GM18502 (cell line): ENCODE measurements around the gene KIAA0040.
A peak's percentile ranks its signal among the peaks of the same experiment; 100 is the strongest.

Experiments
- ATAC-seq: cut with Tn5 transposase; IDR thresholded peaks from one replicate; pipeline ENCODE4 v1.9.1; 2021; ENCODE audit warnings: mild to moderate bottlenecking; ENCODE audit not compliant: unreplicated experiment, poor library complexity

The KIAA0040 gene

DNA sequence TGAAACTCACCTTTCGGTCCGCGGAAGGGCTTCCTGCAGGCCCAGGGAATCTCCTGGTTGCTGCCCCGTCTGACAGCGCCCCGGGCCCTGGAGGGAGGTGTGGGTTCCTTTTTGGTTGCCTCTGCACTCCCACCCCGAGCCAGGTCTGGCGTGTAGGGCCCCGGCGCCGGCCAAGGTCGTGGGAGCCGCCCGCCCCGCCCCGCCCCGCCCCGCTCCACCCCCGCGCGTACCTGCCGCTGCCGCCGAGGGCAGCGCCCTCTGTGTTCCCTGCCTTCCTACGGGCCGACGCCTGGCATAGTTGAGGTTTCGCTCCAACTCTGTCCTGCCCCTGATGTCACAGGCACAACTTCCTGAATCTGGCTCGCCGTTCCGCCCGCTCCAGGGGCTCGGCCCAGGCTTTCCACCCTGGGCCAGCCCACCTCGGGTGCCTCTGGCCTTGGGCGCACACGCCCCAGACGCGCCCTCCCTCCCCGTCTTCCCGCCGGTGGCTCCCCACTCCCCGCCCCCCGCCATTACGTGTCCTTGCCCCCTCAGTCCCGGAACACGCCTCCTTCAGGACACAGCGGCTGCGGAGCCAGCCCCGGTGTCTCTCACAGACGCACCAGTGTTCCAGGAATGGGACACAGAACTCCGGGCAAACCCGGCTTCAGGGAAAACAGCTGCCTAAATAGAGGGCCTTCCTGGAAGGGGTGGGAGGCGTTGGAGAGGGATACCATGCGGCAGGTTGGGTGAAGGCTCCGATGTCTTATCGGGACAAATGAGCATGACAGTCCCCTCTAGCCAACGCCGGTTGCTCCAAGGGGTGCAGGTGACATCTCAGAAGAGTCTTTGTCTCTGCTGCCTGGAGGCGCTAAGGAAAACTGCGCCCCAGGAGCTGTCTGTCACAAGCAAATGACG, at the start of gene KIAA0040:
Gene KIAA0040 (minus strand): TSS at position 147 of the 897 bp plus-strand sequence. CDS start 31,763 bp downstream, outside the sequence.
- ATAC-seq: peak; percentile 56

- no peak for ATAC-seq
Observed at GRCh38 chr1:175237389-175237788, 44.8 kb upstream of the KIAA0040 start.

DNA sequence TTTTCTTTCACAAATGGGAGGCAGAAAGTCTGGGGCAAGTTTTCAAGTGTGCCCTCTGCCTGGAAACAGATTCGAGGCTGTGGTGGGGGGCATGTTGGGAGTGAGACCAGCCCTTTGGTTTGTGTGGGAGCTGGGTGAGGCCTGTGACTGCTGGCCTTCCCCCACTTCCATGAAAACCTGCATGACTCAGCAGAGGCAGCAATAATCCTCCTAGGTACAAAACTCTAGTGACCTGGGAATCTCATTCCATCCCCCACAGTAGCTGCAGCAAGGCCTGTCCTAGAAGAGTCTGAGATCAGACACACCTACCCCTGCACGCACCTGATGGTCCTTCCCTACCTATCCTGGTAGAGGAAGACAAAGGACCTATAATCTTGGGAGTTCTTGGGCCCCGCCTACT, 42.1 kb upstream of the KIAA0040 start:
- no peak for ATAC-seq

DNA sequence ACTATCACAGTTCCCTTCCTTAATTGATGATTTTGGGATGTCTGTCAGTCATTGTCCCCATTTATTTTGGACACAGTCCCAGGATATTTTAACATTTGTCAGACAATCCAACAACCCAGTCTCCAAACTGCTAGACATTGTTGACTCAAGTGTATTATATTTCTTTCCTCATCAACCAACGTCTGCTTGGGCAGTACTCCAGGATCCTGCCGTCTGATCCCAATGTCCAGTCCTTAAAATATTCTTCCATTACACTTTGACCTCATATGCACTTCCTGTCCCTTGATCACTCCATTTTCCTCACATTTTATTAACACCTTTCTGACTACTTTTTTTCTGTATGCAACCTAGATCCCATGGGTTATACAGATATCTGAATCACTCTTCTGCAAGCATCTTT, 39.8 kb upstream of the KIAA0040 start:
- ATAC-seq: no peak

GRCh38 chr1:175225805-175226129, 33.2 kb upstream of the KIAA0040 start:
- ATAC-seq: peak; percentile 18

- ATAC-seq: no peak
Observed at GRCh38 chr1:175222296-175222938, 29.8 kb upstream of the KIAA0040 start.

DNA sequence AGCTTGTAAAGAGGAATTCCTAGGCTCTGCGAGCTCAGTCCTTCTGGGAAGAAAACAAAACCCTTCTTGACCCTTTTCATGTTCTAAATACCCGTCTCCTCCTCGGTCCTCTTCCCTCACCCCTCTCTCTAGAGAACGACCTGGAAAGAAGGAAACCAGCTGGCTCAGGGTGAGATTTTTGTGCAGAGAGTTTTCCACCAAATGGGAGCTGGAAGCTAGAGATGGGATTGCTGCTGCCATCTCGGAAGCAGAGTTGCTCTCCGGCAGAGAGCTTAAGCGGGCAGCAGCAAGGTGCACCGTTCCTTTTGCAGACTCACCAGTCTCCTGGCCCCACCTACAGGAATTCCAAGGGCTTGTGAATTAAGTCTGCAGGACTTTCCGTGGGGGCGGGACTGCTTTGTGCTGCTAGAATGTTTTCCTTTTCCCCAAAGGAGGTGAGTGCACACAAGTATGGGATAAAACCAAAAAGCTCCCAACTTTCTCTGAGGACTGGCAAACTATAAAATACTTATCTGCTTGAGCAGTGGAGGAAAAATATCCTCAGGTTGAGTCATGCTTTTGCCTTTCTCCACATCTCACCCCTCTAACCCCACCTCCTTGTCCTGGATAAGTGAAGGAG, 29.1 kb upstream of the KIAA0040 start:
- ATAC-seq: no peak

DNA sequence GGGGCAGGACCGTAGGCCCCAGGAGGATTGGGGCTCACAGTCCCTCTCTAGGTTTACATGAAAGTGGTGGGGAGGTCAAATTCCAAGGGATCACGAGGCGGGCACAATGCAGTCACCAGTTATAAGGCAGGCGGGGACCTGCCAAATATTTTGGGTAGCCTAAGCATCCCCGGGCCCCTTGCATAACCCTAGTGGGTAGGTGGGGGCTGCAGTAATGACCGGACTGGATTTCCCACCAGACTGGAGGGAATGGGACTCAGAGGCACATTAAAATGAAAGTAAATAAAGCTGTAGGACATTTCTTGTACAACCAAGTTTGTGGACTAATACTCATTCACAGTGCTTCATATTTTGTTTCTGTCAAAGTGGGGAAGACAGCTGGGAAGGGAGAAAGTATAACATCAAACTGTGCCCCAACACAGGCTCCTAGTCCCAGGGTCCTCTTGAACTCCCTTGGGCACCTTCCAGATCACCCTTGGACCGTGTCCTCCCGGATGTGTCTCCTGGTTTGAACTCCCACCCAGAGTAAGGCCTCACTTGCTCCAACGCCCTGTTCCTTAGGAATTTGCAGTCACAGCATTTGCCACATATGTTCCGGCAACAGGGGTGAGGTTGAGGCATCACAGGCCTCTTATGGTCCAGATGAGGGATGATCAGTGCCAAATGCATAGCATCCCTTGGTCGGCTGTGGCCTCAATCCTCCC, 28.4 kb upstream of the KIAA0040 start:
- no peak for ATAC-seq

- no peak for ATAC-seq
Observed at GRCh38 chr1:175219774-175220173, 27.2 kb upstream of the KIAA0040 start.

DNA sequence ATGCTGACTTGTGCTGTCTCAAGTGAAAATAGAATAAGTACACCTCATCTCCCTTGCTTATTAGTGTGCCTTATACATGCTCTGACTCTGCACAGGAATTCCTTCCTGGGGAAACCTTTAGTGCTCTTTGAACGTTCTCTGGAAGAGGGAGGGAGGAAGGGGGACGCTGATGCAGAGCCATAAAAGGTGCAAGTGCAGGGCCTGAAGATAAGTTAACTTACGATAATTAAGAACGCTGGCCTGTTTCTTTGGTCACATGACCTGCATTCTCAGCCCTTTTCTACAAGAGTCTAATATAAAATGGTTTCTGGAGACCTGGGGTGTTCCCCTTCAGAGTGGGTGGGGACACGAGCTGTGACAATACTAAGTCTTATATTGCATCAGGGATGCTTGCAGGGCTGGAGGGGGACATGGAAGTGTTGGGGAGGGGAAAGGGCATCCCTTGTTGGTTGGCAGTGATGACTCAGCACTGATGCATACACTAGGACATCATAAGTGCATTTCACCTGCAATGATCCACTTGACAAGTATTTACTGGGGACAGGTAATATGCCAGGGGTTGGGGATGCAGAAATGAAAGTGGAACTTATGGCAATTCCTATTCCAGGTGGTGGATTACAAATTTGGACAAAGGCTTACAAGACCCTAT, 26.3 kb upstream of the KIAA0040 start:
- ATAC-seq: no peak

- ATAC-seq: no peak
Observed at GRCh38 chr1:175217721-175218531, 25.4 kb upstream of the KIAA0040 start.

GRCh38 chr1:175216444-175216843, 23.9 kb upstream of the KIAA0040 start:
- no peak for ATAC-seq

- no peak for ATAC-seq
Observed at GRCh38 chr1:175211656-175212055, 19.1 kb upstream of the KIAA0040 start.

- ATAC-seq: no peak
Observed at GRCh38 chr1:175210744-175211143, 18.2 kb upstream of the KIAA0040 start.

DNA sequence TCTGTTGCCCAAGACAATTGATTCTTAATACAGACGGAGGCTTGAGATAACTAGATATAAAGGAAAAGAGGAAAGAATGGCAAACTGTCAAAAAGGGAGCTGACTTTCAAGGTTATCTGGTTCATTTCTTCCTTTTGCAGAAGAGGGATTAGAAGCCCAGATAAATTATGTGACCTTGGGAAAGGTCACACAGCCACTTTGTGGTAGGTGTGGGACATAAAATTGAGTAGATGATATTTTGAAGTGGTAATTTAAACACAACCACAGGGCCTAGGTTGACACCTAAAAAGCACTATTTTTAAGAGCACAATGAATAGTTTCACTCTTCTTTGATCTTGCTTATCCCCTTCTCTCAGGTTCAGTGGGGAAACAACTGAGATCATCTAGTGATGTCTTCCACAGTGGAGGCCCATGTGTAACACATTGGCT, 16.9 kb upstream of the KIAA0040 start:
- peak; percentile 45 for ATAC-seq

GRCh38 chr1:175208773-175209492, 16.4 kb upstream of the KIAA0040 start:
- peak; percentile 83 for ATAC-seq

- no peak for ATAC-seq
Observed at GRCh38 chr1:175207971-175208370, 15.4 kb upstream of the KIAA0040 start.

- ATAC-seq: no peak
Observed at GRCh38 chr1:175206687-175207086, 14.1 kb upstream of the KIAA0040 start.

DNA sequence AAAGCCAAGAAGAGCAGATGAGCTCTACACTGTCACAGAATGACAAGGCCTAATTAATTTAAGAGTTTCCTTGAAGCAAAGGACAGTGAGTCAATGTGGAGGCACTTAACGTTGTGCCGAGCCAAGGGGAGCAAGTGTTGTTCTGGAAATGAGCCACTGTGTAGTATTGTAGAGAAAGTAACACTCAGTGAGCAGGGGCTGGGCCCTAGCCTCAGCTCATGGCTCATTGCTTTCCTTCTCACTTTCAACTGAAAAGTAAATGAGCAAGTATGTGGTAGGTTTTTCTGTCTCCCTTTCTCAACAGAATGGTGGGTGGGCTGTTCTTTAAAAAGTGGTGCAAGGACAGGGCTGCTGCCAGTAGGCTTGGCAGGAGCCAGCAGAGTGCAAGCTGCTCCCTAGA, 11.8 kb upstream of the KIAA0040 start:
- peak; percentile 77 for ATAC-seq
